T-helper 17 cell (primary cell): Measurements from ENCODE around the gene PPP1R1C. TPM values are rescaled to one million over a fixed set of nuclear protein-coding genes. Genes with fewer than 3 reads are reported as not detected.

Source experiments
- ATAC-seq: fragments of 150-1000 bp; cut with Tn5 transposase; 2 replicates; pipeline ENCODE4 v1.10.0; 2021; ENCODE audit warnings: mild to moderate bottlenecking, moderate library complexity
- DNase-seq, 3 donors: peaks; one replicate each; pipeline versions ENCODE4 v3.0.0 to v3.0.0-alpha.2; 2020 to 2021
- H3K9me3 ChIP-seq: one replicate; pipeline ENCODE4 v1.7.0; 2013; ENCODE audit warnings: low read length, mild to moderate bottlenecking; ENCODE audit not compliant: control insufficient read depth, poor library complexity, severe bottlenecking
- H3K27ac Mint-ChIP-seq: one replicate; pipeline ENCODE4 v1.8.0; 2022; ENCODE audit warnings: mild to moderate bottlenecking, moderate library complexity, mixed read lengths
- H3K27me3 Mint-ChIP-seq: one replicate; pipeline ENCODE4 v1.8.0; 2022; ENCODE audit warnings: mixed read lengths
- H3K36me3 Mint-ChIP-seq: one replicate; pipeline ENCODE4 v1.8.0; 2022; ENCODE audit warnings: low read depth, mixed read lengths
- H3K4me1 Mint-ChIP-seq: one replicate; pipeline ENCODE4 v1.8.0; 2022; ENCODE audit warnings: mild to moderate bottlenecking, mixed read lengths
- H3K4me3 Mint-ChIP-seq: one replicate; pipeline ENCODE4 v1.8.0; 2022; ENCODE audit warnings: mild to moderate bottlenecking, moderate library complexity, mixed read lengths
- total RNA-seq, 4 donors: library from RNA in 2 of 4; stranded (reverse) in 2 of 4; gene quantifications; one replicate each; pipeline ENCODE4 v1.2.3 and lab custom pipeline; 2022 to 2026

Gene PPP1R1C
- total RNA-seq, 2 donors from 2014 or later: not detected

DNA sequence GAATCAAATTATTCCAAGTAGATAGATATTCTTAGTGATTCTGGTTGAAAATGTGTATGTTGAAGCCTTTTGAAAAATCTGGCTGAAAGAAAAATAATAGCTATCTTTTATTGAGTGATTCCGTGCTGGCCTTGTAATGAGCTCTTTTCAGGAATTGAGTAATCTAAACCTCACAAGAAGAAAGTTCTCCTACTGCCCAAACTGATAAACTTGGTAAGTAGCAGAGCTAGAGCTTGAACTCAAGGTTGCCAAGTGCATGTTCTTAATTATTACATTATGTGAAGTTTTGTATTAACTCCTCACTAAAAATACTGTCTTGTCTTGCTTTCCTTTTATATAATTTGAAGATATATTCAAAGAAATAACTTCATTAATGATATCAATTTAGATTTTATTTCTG, 1.6 kb upstream of the PPP1R1C start:
- Mint-ChIP-seq H3K4me3 (no peak overlapping the region), H3K27me3 (peaks cover 19% of the 10 kb centered on the region), H3K27ac (no peak overlapping the region), H3K36me3 (no peaks in the 10 kb centered on the region), H3K4me1 (peaks cover 4% of the 10 kb centered on the region)
- no peak for DNase-seq
- ATAC-seq: no peak
- H3K9me3 ChIP-seq: no peaks in the 10 kb centered on the region

GRCh38 chr2:181984814-181985631, 630 bp upstream of the PPP1R1C start:
- no peak overlapping the region for H3K27ac Mint-ChIP-seq
- DNase-seq: no peak
- H3K36me3 Mint-ChIP-seq: no peaks in the 10 kb centered on the region
- H3K4me3 Mint-ChIP-seq: no peak overlapping the region
- ATAC-seq: no peak
- H3K9me3 ChIP-seq: no peaks in the 10 kb centered on the region
- peaks cover 4% of the 10 kb centered on the region for H3K4me1 Mint-ChIP-seq
- peaks cover 27% of the 10 kb centered on the region for H3K27me3 Mint-ChIP-seq

DNA sequence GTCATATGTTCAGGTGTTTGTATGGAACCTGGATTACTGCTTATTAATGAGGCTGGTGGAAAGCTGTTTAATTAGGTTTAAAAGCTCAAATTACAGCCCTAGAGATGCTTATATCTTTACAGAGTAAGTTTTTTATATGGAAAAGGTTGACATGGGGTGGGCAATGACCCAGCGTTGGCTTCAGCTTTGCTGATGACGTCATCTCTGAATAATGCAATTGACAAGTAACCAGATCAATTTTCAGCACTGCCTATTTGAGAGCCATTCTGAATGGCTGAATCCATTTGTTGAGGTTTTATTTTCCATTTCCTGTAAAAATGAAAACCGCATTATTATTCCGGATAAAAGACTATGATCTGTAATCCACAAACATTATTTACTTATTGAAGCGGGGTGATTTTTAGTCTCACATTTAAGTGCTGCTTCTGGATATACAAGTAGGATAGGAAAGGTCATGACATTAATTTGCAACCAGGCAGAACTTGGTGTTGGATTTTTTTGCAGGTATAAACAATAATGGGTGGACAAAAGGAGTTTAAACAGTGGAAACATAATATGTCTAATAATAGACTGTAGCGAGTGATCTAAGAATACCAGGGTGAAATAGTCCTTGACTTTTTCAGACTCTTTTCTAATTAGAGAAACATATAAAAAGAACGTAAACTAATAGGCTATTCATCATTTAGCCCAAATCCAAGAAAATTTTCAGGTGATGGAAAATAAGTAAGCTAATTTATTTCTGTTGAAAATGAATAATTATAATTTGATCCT, 2.7 kb downstream of the PPP1R1C start:
- H3K9me3 ChIP-seq: no peaks in the 10 kb centered on the region
- H3K27me3 Mint-ChIP-seq: peaks cover 21% of the 10 kb centered on the region
- no peaks in the 10 kb centered on the region for H3K36me3 Mint-ChIP-seq
- DNase-seq (no peak), ATAC-seq (no peak)
- peaks cover 4% of the 10 kb centered on the region for H3K4me1 Mint-ChIP-seq
- H3K4me3 Mint-ChIP-seq: no peak overlapping the region
- H3K27ac Mint-ChIP-seq: no peak overlapping the region

DNA sequence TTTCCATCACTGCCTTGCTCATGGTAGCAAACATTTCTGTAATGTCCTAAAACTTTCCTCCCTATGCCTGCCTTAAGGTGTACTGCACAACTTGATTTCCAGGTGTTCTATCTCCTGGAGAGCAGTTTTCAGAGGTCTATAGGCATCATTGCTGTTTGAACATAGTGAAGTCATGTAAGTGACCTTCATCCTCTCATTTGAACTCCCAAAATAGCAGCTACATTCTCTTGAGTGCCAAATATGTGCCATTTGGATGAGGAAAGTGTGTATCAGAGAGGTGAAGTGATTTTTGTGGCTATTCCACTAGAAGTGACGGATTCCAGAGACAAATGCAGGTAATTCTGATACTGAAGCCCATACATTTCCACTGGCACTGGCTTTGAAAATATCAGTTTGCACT, 3.4 kb downstream of the PPP1R1C start:
- peaks cover 21% of the 10 kb centered on the region for H3K27me3 Mint-ChIP-seq
- peaks cover 4% of the 10 kb centered on the region for H3K4me1 Mint-ChIP-seq
- ATAC-seq: no peak
- H3K4me3 Mint-ChIP-seq: no peak overlapping the region
- H3K27ac Mint-ChIP-seq: no peak overlapping the region
- H3K9me3 ChIP-seq: no peaks in the 10 kb centered on the region
- DNase-seq: no peak
- no peaks in the 10 kb centered on the region for H3K36me3 Mint-ChIP-seq

DNA sequence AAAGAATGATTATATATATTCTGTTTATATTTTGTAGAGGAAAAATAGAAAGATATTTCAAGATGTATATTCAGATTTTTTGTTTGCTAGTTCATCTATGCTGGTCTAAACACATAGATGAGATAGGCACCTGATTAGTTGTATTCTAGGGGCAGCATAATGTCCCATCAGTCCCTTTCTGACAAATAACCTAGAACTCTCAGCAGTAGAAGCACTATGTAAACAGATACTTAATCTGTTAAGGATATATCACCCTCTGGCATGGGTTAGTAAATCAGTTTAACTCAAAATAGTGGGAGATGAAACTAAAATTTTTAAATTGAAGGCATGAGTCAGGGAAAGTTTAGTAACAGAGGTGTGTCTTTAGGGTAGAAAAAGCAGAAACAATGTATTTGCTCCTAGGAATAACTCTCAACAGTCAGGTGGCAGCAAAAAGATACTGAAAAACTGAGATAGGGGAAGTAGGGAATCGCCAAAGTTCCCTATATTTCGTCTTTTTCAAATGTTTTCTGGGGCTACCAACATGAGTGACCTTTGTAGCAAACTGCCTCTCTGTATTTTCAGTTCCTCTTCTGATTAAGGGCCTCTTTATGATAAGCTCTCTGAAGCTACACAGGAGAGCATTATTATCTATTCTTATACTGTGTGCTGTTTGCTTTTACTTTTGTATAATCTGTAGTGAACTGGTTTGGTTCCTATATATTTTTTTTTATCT, 5.7 kb downstream of the PPP1R1C start:
- DNase-seq: no peak
- no peaks in the 10 kb centered on the region for H3K4me1 Mint-ChIP-seq
- H3K27ac Mint-ChIP-seq: no peak overlapping the region

DNA sequence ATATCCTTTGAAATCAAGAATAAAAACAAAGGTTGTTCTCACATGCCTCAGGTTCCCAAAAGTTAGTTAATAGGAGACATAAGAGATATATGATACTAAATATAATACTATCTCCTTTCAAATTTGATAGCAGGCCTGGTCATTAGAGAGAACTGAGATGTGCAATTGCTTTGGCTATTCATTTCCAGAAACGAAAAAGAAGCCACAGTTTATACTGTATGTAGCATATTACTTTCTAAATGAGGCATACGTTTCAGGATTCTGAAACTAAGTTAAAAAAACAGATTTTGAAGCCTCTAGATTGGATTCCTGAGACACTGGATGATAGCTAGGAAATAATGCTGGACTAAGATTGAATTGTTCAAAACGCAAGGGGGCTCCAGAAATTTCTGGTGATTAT, 7.1 kb downstream of the PPP1R1C start:
- peaks cover 2% of the 10 kb centered on the region for H3K4me1 Mint-ChIP-seq
- H3K4me3 Mint-ChIP-seq: no peak overlapping the region
- H3K27me3 Mint-ChIP-seq: peaks cover 20% of the 10 kb centered on the region
- DNase-seq: no peak
- no peak overlapping the region for H3K27ac Mint-ChIP-seq
- H3K9me3 ChIP-seq: no peaks in the 10 kb centered on the region
- no peak for ATAC-seq
- no peaks in the 10 kb centered on the region for H3K36me3 Mint-ChIP-seq

More for the DNA sequence above, 5.7 kb downstream of the PPP1R1C start:
- Mint-ChIP-seq H3K36me3 (no peaks in the 10 kb centered on the region), H3K27me3 (peaks cover 20% of the 10 kb centered on the region), H3K4me3 (no peak overlapping the region)
- H3K9me3 ChIP-seq: no peaks in the 10 kb centered on the region
- no peak for ATAC-seq

- no peak for ATAC-seq
- H3K9me3 ChIP-seq: no peaks in the 10 kb centered on the region
- Mint-ChIP-seq H3K27ac (no peak overlapping the region), H3K27me3 (peaks cover 5% of the 10 kb centered on the region), H3K4me1 (peaks cover 7% of the 10 kb centered on the region), H3K4me3 (no peak overlapping the region), H3K36me3 (no peaks in the 10 kb centered on the region)
- no peak for DNase-seq
Measured at GRCh38 chr2:181995289-181995688, 9.6 kb downstream of the PPP1R1C start.

- no peak overlapping the region for H3K4me3 Mint-ChIP-seq
Measured at GRCh38 chr2:181998041-181998835, 12.6 kb downstream of the PPP1R1C start.

GRCh38 chr2:181998891-181999654, 13.4 kb downstream of the PPP1R1C start:
- peaks cover 7% of the 10 kb centered on the region for H3K4me1 Mint-ChIP-seq
- ATAC-seq (no peak), DNase-seq (no peak)
- no peaks in the 10 kb centered on the region for H3K9me3 ChIP-seq
- no peak overlapping the region for H3K4me3 Mint-ChIP-seq
- no peaks in the 10 kb centered on the region for H3K36me3 Mint-ChIP-seq
- no peak overlapping the region for H3K27ac Mint-ChIP-seq
- peaks cover 5% of the 10 kb centered on the region for H3K27me3 Mint-ChIP-seq

More at GRCh38 chr2:181998041-181998835, 12.6 kb downstream of the PPP1R1C start:
- ATAC-seq (no peak), DNase-seq (no peak)
- Mint-ChIP-seq H3K36me3 (no peaks in the 10 kb centered on the region), H3K27ac (no peak overlapping the region), H3K4me1 (peaks cover 7% of the 10 kb centered on the region), H3K27me3 (peaks cover 5% of the 10 kb centered on the region)
- H3K9me3 ChIP-seq: no peaks in the 10 kb centered on the region

DNA sequence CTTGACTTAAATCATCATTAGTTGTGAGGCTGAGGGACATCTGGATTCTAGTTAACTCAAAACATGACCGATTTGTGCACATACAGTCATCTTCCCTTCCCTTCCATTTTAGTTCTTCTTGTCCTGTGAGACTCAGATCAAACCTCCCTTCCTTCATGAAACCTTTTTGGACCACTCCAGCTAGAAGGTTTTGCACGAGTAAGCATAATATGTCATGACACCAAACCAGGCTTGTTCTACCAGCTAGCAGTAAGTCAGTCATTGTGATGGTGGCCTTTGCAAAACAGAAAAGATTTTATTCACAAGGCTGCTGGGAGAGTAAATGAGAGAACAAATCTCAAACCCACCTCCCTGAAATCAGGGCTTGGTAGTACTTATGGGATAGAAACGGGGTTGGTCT, 14.3 kb downstream of the PPP1R1C start:
- ATAC-seq (no peak), DNase-seq (no peak)
- Mint-ChIP-seq H3K4me1 (peaks cover 7% of the 10 kb centered on the region), H3K27me3 (no peaks in the 10 kb centered on the region), H3K27ac (no peak overlapping the region), H3K36me3 (no peaks in the 10 kb centered on the region), H3K4me3 (no peak overlapping the region)
- H3K9me3 ChIP-seq: no peaks in the 10 kb centered on the region

DNA sequence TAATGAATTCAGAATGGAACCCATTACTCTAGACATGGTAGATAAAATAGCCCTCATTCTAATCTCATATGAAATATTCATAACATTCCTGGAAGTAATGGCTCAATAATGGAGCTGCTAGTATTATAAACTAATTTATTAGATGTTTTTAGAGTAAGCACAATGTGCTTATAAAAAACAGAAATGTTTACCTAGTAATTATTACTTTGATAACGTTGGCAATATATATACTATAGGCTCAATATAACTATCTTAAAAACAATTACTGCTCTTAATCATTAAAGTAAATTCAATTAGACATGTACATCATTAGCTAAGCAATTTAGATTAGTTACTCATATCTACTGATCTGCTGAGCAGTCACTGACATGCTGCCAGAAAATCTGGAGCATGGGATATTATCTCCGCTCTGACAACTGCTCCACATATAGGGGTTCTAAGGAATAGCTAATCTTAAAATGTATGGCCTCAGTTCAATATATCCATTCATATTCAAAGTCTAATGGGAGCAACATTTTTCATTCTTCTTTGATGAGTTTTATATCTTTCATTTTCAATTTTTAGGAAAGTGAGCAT, 19.4 kb downstream of the PPP1R1C start:
- no peaks in the 10 kb centered on the region for H3K36me3 Mint-ChIP-seq
- DNase-seq (no peak), ATAC-seq (no peak)
- no peaks in the 10 kb centered on the region for H3K9me3 ChIP-seq
- H3K4me1 Mint-ChIP-seq: no peaks in the 10 kb centered on the region
- no peaks in the 10 kb centered on the region for H3K27me3 Mint-ChIP-seq
- H3K4me3 Mint-ChIP-seq: no peak overlapping the region
- H3K27ac Mint-ChIP-seq: no peak overlapping the region
